Left cardiac atrium (tissue), 4 donors: ENCODE measurements around the gene G0S2. TPM values are rescaled to one million over a fixed set of nuclear protein-coding genes. Genes with fewer than 3 reads are reported as not detected.
A peak's percentile ranks its signal among the peaks of the same experiment; 100 is the strongest.
"Not testable (repeated sequence)": the region's sequence is repeated elsewhere in the genome, so short reads cannot be mapped to it uniquely, and the experiment has no call there.

Experiments
- ATAC-seq, 2 donors: fragments of 200-7000 bp; cut with Tn5 transposase; one replicate each; pipeline ENCODE4 v1.9.1; 2020; ENCODE audit warnings: mild to moderate bottlenecking in 2 of 2, moderate library complexity in 2 of 2
- DNase-seq: peaks from one replicate; pipeline ENCODE4 v3.0.0-alpha.2; 2020
- intact Hi-C, 2 donors: fragments of 100-400 bp; cut with DNase I; formaldehyde crosslinking; loops; one replicate each; pipeline versions ENCODE4 v1.14.1 to v1.15.1; 2022 to 2023
- total RNA-seq, 2 donors: library from RNA; stranded (reverse); fragmentation: NEBNext Ultra II Directional; extraction: Animal tissue kit (Norgen Biotek cat#: 25700); gene quantifications; one replicate each; pipeline ENCODE4 v1.2.1, GENCODE V29; 2021
- donor health status: DM: no; HTN: yes; CAD: no.
- donor health status: DM: no; HTN: yes; CAD: no; lungs with severe emphysema.
- donor health status: DM: yes; HTN: yes; CAD: no.
- donor health status: Dilated cardiomyopathy.

The G0S2 gene
- total RNA-seq, 2 donors from 2014 or later, result 220 to 440 TPM

DNA sequence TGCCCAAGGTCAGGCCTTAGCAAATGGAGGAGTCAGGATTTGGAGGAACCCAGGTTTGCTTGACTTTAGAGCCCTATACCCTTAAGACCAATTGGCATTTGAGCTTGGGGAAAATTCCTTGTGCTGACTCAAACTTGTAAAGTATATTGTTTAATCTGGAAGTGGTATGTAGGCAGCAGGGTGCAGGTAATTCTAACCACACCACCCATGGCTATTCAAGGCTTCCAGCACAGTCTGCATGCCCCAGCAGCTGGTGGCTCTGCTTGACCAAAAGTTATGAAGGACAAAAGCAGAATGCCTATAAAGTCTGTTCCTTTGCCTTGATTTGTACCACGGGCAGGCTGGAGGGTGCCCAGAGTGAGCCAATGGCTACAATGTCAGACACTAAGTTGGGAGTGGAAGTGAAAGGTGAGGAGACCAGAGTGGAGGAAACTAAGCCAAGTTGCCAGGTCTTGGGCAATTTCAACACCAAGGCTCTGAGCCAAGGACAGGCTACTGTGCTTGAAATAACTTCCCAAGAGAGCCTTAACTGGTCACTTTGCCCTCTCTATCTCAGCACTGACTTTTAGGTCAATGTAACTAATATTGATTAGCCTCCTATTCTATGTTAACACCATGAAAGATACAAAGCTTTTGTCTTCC is 4.7 kb upstream of the G0S2 start:
- peak in 1 of 2 donors; percentile 2 for ATAC-seq
- intact Hi-C loops, result no loop called here
- no peak for DNase-seq

DNA sequence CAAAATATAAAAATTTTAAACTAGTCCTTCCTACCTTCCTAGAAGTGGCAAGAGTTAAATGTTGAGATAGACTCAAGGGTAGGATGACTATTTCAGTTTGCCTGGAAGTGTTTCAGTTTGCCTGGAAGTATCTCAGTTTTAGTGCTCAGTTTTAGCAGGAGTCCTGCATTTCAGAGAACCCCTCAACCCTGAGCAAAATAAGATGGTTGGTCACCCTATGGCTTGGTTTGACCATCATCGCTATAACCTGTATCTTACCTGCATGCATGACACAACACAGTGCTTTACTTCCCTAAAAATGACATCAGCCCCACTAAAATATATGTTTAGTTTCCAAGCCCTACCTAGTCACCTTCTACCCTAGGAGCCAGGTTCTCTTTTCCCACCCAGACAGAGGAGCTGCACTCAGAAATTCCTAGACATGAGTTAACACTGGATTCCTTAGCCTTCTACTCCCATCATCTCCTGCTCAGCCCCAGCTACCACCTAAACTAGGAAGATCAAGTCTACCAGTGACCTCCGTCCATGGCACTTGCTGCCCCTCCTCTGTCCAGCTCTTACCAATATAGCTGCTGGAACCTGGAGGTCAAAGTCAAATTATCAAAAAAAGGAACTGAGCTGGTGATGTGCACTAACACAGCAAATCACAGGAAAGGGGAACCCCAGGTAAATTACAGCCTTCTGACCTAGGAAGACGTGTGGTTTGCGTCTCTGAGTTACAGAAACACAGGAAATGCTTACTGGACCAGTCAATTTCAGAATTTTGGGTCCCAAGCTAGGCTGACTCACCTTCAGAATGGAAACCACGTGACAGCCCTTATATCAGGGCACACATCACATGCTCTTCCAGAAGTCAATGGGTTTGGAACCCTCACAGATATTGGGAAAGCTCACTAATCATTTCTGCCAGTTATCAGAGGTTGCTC is 2.2 kb upstream of the G0S2 start:
- DNase-seq, result no peak
- no peak for ATAC-seq
- intact Hi-C loops, result no loop called here

DNA sequence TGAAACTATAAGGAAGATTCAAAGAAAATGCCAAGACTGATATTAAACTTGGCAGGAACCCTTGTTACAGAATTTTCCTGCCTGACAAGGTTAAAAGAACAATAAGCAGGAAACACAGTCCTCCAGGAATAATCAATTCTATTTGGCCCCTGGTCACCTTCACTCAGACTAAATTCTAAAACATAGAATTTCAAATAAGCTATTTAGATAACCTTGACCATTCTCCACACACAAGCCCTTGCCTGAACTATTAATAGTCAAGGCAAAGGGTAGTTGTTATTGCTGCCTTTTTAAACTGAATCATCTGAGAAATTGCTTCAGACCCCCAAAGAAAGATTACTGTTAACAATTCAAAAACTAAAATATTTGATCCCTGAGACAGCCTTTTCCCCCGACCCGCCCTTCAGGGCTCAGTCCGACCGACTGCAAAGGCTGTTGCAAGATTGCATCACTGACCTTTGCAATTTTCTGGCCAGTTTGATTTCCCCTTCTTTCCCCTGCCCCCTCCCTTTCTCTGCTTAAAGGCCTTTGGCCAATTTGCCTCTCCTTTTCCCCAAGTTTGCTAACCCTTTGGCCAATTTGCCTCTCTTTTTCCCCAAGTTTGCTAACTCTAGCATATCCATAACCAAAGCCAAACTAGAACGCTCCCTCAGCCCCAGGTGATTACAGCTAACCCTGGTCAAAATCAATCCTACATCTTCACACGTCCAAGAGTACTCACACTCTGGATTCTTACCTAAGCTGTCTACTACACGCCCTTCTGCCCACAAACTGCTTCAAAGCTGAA is 1.4 kb upstream of the G0S2 start:
- peak in 1 of 2 donors; percentile 13 for ATAC-seq
- intact Hi-C loops, result no loop called here

DNA sequence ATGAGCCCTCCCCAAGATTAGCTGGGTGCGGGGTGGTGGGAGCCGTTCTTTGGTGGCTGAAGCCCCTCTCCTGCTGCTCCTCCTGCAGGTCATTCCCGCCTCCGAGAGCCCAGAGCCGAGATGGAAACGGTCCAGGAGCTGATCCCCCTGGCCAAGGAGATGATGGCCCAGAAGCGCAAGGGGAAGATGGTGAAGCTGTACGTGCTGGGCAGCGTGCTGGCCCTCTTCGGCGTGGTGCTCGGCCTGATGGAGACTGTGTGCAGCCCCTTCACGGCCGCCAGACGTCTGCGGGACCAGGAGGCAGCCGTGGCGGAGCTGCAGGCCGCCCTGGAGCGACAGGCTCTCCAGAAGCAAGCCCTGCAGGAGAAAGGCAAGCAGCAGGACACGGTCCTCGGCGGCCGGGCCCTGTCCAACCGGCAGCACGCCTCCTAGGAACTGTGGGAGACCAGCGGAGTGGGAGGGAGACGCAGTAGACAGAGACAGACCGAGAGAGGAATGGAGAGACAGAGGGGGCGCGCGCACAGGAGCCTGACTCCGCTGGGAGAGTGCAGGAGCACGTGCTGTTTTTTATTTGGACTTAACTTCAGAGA is 448 bp downstream of the G0S2 start:
- ATAC-seq (peak; percentile 17 to 70), DNase-seq (peak; percentile 51)
- intact Hi-C loops, result no loop called here

More for the DNA sequence above, 1.4 kb upstream of the G0S2 start:
- DNase-seq, result no peak

DNA sequence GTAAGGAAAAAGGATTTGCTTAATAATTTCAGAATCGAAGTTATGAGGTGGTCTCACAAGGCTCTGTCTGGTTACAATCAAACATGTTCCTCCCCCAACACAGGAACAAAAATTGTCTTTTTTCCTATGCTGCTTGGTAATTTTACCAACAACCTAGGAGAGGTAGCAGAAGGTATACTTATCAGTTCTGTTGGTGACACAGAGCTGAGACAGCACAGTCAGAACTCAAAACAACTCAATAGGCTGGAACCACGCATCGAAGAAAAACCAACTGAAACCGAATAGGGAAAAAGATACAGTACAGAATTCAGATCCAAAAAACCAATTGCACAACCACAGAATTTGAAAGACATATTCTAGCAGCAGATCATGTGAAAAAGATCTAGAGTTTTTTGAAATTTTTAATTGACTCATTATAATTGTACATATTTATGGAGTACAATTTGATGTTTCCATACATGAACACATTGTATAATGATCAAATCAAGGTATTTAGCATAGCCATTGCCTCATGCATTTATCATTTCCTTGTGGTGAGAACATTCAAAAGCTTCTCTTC is 3.8 kb downstream of the G0S2 start:
- intact Hi-C loops, result no loop called here
- DNase-seq, result no peak

DNA sequence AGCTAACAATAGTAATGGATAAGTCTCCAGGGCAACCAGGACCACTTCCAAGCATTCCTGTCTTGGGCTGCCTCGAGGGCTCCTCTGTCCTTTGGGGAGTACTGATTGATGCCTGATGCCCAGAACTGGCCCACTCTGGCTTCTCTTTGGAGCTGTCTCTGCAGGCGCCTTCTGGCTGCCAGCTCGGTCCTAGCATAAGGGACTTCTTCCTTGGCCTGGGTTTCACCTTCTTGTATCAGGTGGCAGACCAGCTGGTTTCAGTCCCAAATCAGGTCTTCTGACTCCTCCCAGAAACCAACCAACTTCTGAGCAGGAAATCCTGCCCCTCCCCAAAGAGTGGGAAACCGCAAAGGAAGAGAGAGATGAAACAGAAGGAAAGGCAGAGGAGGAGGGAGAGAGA is 10.6 kb downstream of the G0S2 start:
- DNase-seq (no peak), ATAC-seq (no peak)
- intact Hi-C loops, result loop anchor here in 1 of 2 donors (10.0 kb wide), 1 partner anchor 61 kb away; no protein-coding TSS in a partner anchor

More for the DNA sequence above, 3.8 kb downstream of the G0S2 start:
- no peak for ATAC-seq

DNA sequence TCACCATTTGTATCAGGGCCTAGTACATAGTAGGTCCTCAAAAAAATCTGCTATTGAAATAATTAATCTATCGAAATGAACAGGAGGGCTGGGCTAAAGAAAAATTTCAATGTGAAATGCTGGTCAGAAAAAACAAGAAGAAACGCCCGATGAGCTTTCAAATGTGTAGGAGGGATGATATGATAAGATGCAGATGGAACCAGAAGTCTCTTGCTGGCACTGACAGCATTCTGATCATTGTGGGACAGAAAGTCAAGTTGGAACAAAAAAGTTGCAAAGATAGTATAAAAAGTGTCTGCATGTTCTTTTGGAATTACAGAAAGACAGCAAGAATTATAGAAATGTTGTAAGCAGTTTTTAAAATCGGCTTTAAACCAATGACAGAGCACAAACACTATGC is 11.1 kb downstream of the G0S2 start:
- ATAC-seq, result no peak
- DNase-seq, result no peak
- intact Hi-C loops, result loop anchor here in 1 of 2 donors (10.0 kb wide), 1 partner anchor 62 kb away; no protein-coding TSS in a partner anchor

DNA sequence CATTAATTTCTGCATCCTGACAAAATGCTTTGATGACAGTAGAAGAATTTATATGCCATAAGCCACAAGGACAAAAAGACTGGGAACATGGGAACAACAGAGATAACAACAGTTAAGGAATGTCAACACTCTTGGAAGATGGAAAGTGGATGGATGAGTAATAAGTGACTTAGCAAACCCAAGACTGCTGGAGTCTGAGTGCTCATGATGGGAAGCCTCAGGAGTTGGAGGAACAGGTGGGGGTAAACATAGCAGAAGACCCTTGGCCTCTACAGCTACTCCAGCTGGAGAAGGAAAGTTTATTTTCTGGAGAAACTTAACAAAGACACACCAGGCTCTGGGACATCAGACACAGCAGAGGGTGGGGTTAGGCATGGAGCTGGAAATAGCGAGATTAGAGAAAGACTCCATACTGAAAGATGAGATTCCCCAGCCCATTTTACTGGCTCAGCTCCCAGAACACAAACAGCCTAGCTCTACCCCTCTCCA is 13.6 kb downstream of the G0S2 start:
- peak; percentile 50 to 83 for ATAC-seq
- no peak for DNase-seq
- intact Hi-C loops, result loop anchor here in 1 of 2 donors (10.0 kb wide), 1 partner anchor 64 kb away; no protein-coding TSS in a partner anchor

DNA sequence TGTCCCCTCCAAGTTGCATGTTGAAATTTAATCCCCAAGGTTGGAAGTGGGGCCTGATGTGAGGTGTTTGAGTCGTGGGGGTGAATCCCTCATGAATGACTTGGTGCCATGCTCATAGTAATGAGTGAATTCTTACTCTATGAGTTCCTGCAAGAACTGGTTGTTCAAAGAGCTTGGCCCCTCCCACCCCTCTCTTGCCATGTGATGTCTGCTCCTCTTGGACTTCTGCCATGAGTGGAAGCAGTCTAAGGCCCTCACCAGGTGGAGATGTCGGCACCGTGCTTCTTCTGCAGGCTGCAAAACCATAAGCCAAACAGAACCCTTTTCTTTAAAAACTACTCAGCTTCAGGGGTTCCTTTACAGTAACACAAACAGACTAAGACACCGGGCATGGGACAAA is 14.3 kb downstream of the G0S2 start:
- ATAC-seq (peak in 1 of 2 donors; percentile 20), DNase-seq (no peak)
- intact Hi-C loops, result loop anchor here in 1 of 2 donors (10.0 kb wide), 1 partner anchor 65 kb away; no protein-coding TSS in a partner anchor

DNA sequence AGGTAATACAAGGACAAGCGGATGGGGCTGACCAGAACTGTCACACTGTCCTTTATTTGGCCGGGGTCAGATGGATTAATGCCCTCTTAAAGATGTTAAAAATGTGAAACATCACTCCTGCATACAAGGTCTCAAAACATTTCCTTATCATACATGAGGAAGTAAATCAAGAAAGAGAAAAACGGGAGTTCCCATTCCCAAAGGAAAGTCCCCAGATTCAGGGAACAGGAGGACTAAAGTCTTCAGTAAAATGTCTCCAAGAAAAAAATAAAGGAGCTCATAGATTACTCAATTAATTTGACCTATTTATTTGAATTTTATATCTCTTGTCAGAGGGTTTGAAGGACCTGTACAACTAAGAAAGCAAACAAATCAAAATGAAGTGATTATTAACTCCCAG is 16.0 kb downstream of the G0S2 start:
- intact Hi-C loops, result loop anchor here (5.0 kb wide), 5 partner anchors 49 to 104 kb away; no protein-coding TSS in a partner anchor
- DNase-seq, result no peak
- no peak for ATAC-seq

DNA sequence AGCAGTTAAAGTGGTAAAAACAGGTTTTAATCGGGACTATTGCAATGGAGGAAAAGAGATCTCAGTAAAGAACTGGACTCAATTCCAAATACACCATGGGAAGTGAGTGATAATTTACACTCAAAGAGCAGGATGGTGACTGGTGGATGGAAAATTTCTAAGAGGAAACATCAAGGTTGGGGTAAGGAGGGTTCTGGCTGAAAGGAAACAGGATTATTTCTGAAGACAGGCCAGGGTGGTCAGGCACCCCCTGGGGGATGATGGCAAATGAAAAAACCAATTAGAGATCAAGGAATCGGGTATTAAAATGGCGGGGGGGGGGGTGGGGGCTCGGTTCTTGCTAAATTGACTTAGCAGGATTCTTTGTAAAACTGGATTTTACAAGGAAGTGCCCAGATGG is 17.1 kb downstream of the G0S2 start:
- DNase-seq, result no peak
- intact Hi-C loops, result loop anchor here (2.0 to 5.0 kb wide), 6 partner anchors 50 to 105 kb away; no protein-coding TSS in a partner anchor
- ATAC-seq, result no peak

DNA sequence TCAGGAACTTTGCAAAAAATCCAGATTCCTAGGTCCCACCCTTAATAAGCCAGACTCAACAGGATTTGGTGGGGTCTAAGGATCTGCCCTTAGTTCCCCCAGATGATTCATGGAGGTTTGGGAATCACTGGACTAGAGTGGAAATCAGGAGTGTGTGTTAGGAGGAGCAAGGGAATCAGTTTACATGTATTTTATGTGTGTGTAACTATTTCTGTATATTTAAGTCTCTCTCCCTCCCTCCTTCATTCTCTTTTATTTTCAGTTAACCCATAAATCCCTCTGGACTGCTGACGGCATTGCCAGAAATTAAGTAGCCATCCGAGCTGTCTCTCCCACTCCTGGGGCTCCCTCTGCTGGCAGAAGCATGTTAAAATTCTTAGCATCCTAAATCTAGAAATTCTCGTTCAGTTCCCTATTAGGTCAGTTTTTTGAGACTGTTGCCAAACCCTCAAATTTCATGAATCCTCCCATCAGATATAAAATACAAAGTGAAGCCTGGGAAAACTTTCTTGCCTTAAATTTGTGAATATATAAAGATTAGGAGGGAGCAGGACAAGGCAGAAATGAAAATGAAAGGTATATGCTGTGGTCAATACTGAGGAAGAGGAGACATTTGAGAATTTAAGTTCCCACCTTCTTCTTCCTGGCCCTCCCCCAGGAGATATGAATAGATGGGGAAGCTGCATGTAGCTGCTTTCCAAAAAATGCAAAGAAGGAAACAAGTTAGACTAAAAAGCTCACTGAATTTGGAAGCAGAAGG is 17.7 kb downstream of the G0S2 start:
- intact Hi-C loops, result loop anchor here (1.0 to 5.0 kb wide), 7 partner anchors 51 to 117 kb away; no protein-coding TSS in a partner anchor
- ATAC-seq, result peak; percentile 36 to 67
- peak; percentile 81 for DNase-seq

DNA sequence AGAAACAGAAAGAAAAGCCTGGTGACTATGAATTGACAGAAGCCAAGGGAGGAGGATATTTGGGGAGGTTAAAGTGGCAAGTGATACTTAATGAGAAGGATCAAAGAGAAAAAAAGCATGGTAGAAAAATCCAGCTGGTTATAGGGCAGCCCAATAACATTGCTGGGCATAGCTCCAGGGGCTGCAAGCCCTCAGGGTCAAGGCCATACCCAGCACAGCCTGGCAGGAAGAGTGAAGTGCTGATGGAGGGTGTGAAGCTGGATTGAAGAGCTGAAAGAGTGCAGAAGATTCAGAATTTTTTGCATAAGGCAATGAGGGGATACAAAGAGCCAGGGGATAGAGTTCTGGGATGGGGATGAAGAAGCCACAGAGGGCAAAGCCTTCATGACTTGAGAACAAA is 21.5 kb downstream of the G0S2 start:
- DNase-seq, result no peak
- ATAC-seq, result peak in 1 of 2 donors; percentile 42
- intact Hi-C loops, result no loop called here

DNA sequence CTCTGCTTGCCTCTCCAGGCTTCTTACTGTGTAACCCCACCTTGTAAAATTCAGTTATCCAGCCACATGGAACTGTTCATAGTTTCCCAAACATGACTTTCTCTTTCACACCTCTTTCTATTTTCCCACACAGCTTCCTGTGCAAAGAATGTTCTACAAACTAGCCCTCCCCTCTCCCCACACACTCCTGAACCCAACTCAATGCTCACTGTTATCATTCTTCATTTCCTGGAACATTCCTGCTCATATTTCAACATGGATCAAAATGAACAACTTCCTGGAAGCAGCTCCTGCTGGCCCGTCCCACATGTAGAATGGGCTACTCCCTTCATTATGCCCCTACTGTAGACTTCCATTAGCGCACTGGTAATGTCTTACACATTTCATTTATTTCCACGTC is 21.9 kb downstream of the G0S2 start:
- intact Hi-C loops, result no loop called here
- ATAC-seq (peak in 1 of 2 donors; percentile 22), DNase-seq (no peak)

DNA sequence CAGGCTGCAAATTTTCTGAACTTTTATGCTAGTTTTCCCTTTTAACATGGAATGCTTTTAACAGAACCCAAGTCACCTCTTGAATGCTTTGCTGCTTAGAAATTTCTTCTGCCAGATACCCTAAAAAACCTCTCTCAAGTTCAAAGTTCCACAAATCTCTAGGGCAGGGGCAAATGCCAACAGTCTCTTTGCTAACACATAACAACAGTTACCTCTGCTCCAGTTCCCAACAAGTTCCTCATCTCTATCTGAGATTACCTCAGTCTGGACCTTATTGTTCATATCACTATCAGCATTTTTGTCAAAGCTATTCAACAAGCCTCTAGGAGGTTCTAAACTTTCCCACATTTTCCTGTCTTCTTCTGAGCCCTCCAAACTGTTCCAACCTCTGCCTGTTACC is 25.5 kb downstream of the G0S2 start:
- DNase-seq, intact Hi-C loops, ATAC-seq: not testable (repeated sequence)

DNA sequence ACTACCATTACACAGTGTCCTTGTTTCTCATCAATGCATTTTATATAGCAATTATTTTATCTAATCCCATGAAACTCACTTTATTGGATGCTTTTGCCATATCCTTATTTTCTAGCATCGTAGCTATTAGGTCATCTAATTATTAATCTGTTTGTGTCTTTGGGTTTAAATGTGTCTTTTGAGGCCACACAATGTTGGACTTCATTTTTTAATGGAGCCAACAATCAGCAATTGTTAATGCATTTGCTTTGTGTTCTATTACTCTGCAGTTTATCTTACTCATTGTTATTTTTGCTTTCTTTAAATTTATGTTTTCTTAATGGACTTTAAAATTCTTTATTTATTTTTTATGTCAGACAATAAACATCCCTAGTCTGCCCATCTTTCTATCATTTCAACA is 27.6 kb downstream of the G0S2 start:
- ATAC-seq (no peak), DNase-seq (no peak)
- intact Hi-C loops, result no loop called here

DNA sequence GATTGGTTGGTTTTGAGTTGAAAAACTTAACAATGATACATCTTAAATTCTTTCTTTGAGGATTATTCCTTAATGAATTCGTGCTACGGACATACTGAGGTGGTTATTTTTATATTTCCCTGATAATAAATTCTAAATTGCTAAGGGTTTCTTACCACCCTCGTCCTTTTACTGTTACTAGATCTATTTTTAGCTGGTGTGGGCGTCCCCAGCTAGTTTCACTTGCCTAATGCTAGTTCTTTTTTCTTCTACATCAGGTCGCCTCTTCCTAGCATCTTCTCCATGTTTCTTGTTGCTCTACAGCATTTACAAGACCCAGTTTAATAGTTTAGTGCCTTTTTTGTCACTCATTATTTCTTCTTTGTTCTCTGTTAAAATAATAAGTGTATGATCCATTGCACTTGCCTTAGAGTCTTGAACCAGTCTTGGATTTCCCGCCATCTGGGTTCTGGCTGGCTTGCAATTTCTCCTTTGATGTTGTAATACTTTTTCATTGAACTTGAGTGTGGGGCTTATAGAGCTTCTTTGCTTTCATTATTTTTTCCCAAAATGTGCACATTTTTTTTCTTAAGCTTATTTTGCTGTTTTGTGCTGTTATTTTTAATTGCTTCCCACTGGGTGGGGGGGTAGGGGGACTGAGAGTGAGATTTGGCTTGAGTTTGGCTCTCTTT is 28.8 kb downstream of the G0S2 start:
- intact Hi-C loops, result no loop called here
- ATAC-seq (no peak), DNase-seq (no peak)
